NCI-H460 (cell line): Measurements from ENCODE around the gene CD70. TPM values are rescaled to one million over a fixed set of nuclear protein-coding genes. Genes with fewer than 3 reads are reported as not detected.

Experiments
- small RNA-seq, 2 experiments: library from RNA; depleted of rRNA; stranded (forward); fragments of <200 nt; gene quantifications; one replicate each; pipeline ENCODE3, GENCODE V24; 2014
- total RNA-seq: library from RNA; depleted of rRNA; stranded (reverse); fragments of >200 nt; shearing (Covaris generic); gene quantifications from 2 replicates; pipeline ENCODE4 v1.2.3, GENCODE V29; 2014; rRNA removed

CD70 gene
- total RNA-seq, 1 experiment from 2014 or later = 136 TPM

Small RNAs within 50 kb of the gene (small RNA-seq; reads per million reads assigned to genes)
- 0 reads per million in 2 experiments for gene RF00019

Other genes starting within 250 kb of the CD70 start
- 61.2 and 64.7 TPM in 2 replicates for gene CLPP, start 229.6 kb downstream of the CD70 start, total RNA-seq
- 11.9 and 18.4 TPM in 2 replicates for gene ALKBH7, start 218.4 kb downstream of the CD70 start, total RNA-seq
- 1.1 and 5.3 TPM in 2 replicates for gene PSPN, start 215.2 kb downstream of the CD70 start, total RNA-seq
- 39.3 and 44.1 TPM in 2 replicates for gene GTF2F1, start 198.0 kb downstream of the CD70 start, total RNA-seq
- 73.6 and 92.4 TPM in 2 replicates for gene KHSRP, start 166.3 kb downstream of the CD70 start, total RNA-seq
- not detected in 2 replicates for gene SLC25A41, start 157.4 kb downstream of the CD70 start, total RNA-seq
- gene SLC25A23, start 131.4 kb downstream of the CD70 start, total RNA-seq = 13.3 and 14.1 TPM in 2 replicates
- 0.20 TPM in 1 of 2 replicates, not detected in the other for gene CRB3, start 126.9 kb downstream of the CD70 start, total RNA-seq
- 0.17 and 0.29 TPM in 2 replicates for gene DENND1C, start 109.4 kb downstream of the CD70 start, total RNA-seq
- 4.4 and 6.5 TPM in 2 replicates for gene TUBB4A, start 88.8 kb downstream of the CD70 start, total RNA-seq
- gene TNFSF9, start 60.1 kb downstream of the CD70 start, total RNA-seq = 35.4 and 40.4 TPM in 2 replicates
- not detected in 2 replicates for gene TNFSF14, start 79.0 kb upstream of the CD70 start, total RNA-seq
- gene C3, start 129.5 kb upstream of the CD70 start, total RNA-seq = 3.3 and 3.5 TPM in 2 replicates
- gene GPR108, start 146.4 kb upstream of the CD70 start, total RNA-seq = 60.0 and 74.3 TPM in 2 replicates
- gene TRIP10, start 148.5 kb upstream of the CD70 start, total RNA-seq = 45.1 and 49.2 TPM in 2 replicates
- gene SH2D3A, start 176.3 kb upstream of the CD70 start, total RNA-seq = 8.1 and 11.4 TPM in 2 replicates
- 1.2 and 1.4 TPM in 2 replicates for gene VAV1, start 181.6 kb upstream of the CD70 start, total RNA-seq